HCT116 (cell line): Measurements from ENCODE around the gene FAM229A. TPM values are rescaled to one million over a fixed set of nuclear protein-coding genes. Genes with fewer than 3 reads are reported as not detected.

ENCODE experiments used
- ATAC-seq: fragments of 200-7000 bp; cut with Tn5 transposase; 2 replicates; pipeline ENCODE4 v1.9.1; 2020; ENCODE audit warnings: mild to moderate bottlenecking, moderate library complexity
- BruUV-seq: library from RNA; stranded (reverse); fragments of 400-500 nt; replicated peaks from 2 replicates; lab custom pipeline; 2021; lab: Mats Ljungman, UMichigan
- CTCF ChIA-PET: fragments of 300-600 bp; sonication (Branson Sonifier 250); formaldehyde crosslinking; loops from one replicate; lab custom pipeline; 2021; ENCODE audit warnings: antibody characterized with exemption; lab: Charles Lee
- POLR2A ChIA-PET: fragments of 300-600, 350-600 bp; sonication (Branson Sonifier 250); formaldehyde crosslinking; loops from one replicate; lab custom pipeline; 2021; ENCODE audit warnings: antibody characterized with exemption; lab: Charles Lee
- RAD21 ChIA-PET, 2 experiments: fragments of 300-600 bp; sonication (Branson Sonifier 250); formaldehyde crosslinking; loops; one replicate each; lab custom pipeline; 2023; ENCODE audit warnings: low total read pairs in 2 of 2; ENCODE audit not compliant: uncharacterized antibody in 2 of 2, unreplicated experiment in 2 of 2, low non-redundant PET in 1 of 2; lab: Charles Lee
- DNase-seq: peaks from one replicate; pipeline ENCODE4 v3.0.0-alpha.2; 2010; ENCODE audit warnings: low read depth, low spot score
- H2AFZ ChIP-seq: fragments of 200-600 bp; shearing (Covaris generic), sonication (generic); 2 replicates; pipeline ENCODE4 v1.6.1; 2017; ENCODE audit warnings: low read depth, mixed run types, mixed read lengths, antibody characterized with exemption, low read length; ENCODE audit not compliant: poor library complexity, severe bottlenecking
- H3K27ac ChIP-seq: 2 replicates; pipeline ENCODE4 v1.5.1; 2012; ENCODE audit warnings: low read depth, low read length
- H3K27me3 ChIP-seq: fragments of 200-600 bp; sonication (generic); 2 replicates; pipeline ENCODE4 v1.6.1; 2016; ENCODE audit warnings: mixed run types, low read length, mixed read lengths; ENCODE audit not compliant: insufficient read depth
- H3K36me3 ChIP-seq, 2 experiments: fragments of 200-500 bp in 1 of 2; fragments of 200-600 bp in 1 of 2; sonication (Bioruptor generic) in 1 of 2; sonication (generic) in 1 of 2; 2 replicates each; pipeline versions ENCODE4 v1.5.1 to v1.6.1; 2014 to 2016; ENCODE audit warnings: low read length in 2 of 2, inconsistent platforms in 1 of 2, mixed read lengths in 1 of 2, mixed run types in 1 of 2; ENCODE audit not compliant: insufficient read depth in 2 of 2, control insufficient read depth in 1 of 2
- H3K4me1 ChIP-seq, 2 experiments: fragments of 200-600 bp in 1 of 2; sonication (generic) in 1 of 2; 2 replicates each; pipeline versions ENCODE4 v1.5.1 to v1.6.1; 2012 to 2017; ENCODE audit warnings: low read length in 2 of 2, inconsistent platforms in 1 of 2, mild to moderate bottlenecking in 1 of 2, mixed read lengths in 1 of 2, mixed run types in 1 of 2, moderate library complexity in 1 of 2; ENCODE audit not compliant: insufficient read depth in 2 of 2, control insufficient read depth in 1 of 2
- H3K4me2 ChIP-seq: fragments of 200-600 bp; sonication (generic); 2 replicates; pipeline ENCODE4 v1.6.1; 2017; ENCODE audit warnings: mixed run types, low read length, mixed read lengths
- H3K4me3 ChIP-seq, 2 experiments: fragments of 200-600 bp in 1 of 2; sonication (generic) in 1 of 2; replicated peaks in 1 of 2; 2 replicates each; pipeline ENCODE4 v1.5.1; 2011 to 2016; ENCODE audit warnings: low read length in 2 of 2, control low read depth in 1 of 2, low read depth in 1 of 2, mild to moderate bottlenecking in 1 of 2, mixed read lengths in 1 of 2, mixed run types in 1 of 2
- H3K79me2 ChIP-seq: fragments of 200-600 bp; sonication (generic); 2 replicates; pipeline ENCODE4 v1.6.1; 2017; ENCODE audit warnings: mild to moderate bottlenecking, mixed run types, low read length, moderate library complexity, mixed read lengths; ENCODE audit not compliant: insufficient read depth
- H3K9ac ChIP-seq: fragments of 200-600 bp; sonication (generic); 2 replicates; pipeline ENCODE4 v1.6.1; 2016; ENCODE audit warnings: low read length, mixed read lengths
- H3K9me2 ChIP-seq: fragments of 200-600 bp; sonication (generic), shearing (Covaris generic); 2 replicates; pipeline ENCODE4 v1.6.1; 2017; ENCODE audit warnings: mixed run types, mild to moderate bottlenecking, moderate library complexity; ENCODE audit not compliant: insufficient read depth
- H3K9me3 ChIP-seq, 2 experiments: fragments of 200-500 bp in 1 of 2; fragments of 200-600 bp in 1 of 2; sonication (Bioruptor generic) in 1 of 2; sonication (generic) in 1 of 2; 2 replicates each; pipeline ENCODE4 v1.6.1; 2014 to 2017; ENCODE audit warnings: low read length in 2 of 2, mixed read lengths in 2 of 2, inconsistent platforms in 1 of 2, low read depth in 1 of 2, mild to moderate bottlenecking in 1 of 2, mixed run types in 1 of 2, moderate library complexity in 1 of 2; ENCODE audit not compliant: control insufficient read depth in 1 of 2, insufficient read depth in 1 of 2
- H4K20me1 ChIP-seq: fragments of 200-600 bp; sonication (generic), shearing (Covaris generic); 2 replicates; pipeline ENCODE4 v1.6.1; 2017; ENCODE audit warnings: mixed run types, mild to moderate bottlenecking, moderate library complexity; ENCODE audit not compliant: insufficient read depth
- CBX3 ChIP-seq: IDR thresholded peaks from 2 replicates; pipeline ENCODE4 v1.6.1; 2012; ENCODE audit warnings: low read depth
- CEBPB ChIP-seq: IDR thresholded peaks from 2 replicates; pipeline ENCODE4 v1.6.1; 2012; ENCODE audit warnings: low read depth
- ELF1 ChIP-seq: IDR thresholded peaks from 2 replicates; pipeline ENCODE4 v1.6.1; 2012; ENCODE audit warnings: low read depth, borderline replicate concordance
- FOSL1 ChIP-seq: IDR thresholded peaks from 2 replicates; pipeline ENCODE4 v1.6.1; 2012; ENCODE audit warnings: low read depth
- JUND ChIP-seq: IDR thresholded peaks from 2 replicates; pipeline ENCODE4 v1.6.1; 2012
- POLR2A ChIP-seq: IDR thresholded peaks from 2 replicates; pipeline ENCODE4 v1.7.0; 2011; ENCODE audit warnings: borderline replicate concordance; ENCODE audit not compliant: insufficient read depth, insufficient read length; ENCODE audit errors: extremely low read depth
- RAD21 ChIP-seq: IDR thresholded peaks from 2 replicates; pipeline ENCODE4 v1.6.1; 2012; ENCODE audit warnings: low read depth, mild to moderate bottlenecking
- SIN3A ChIP-seq: IDR thresholded peaks from 2 replicates; pipeline ENCODE4 v1.6.1; 2012; ENCODE audit warnings: low read depth
- SP1 ChIP-seq: IDR thresholded peaks from 2 replicates; pipeline ENCODE4 v1.6.1; 2012; ENCODE audit warnings: low read depth
- SRF ChIP-seq: IDR thresholded peaks from 2 replicates; pipeline ENCODE4 v1.6.1; 2012; ENCODE audit warnings: low read depth
- ZFX ChIP-seq: fragments of 450-650 bp; IDR thresholded peaks from 2 replicates; pipeline ENCODE4 v1.6.1; 2017
- intact Hi-C: fragments of 100-400 bp; cut with micrococcal nuclease; formaldehyde crosslinking; loops from 2 replicates; pipeline ENCODE4 v1.10.0; 2022
- total RNA-seq: library from RNA; stranded (reverse); gene quantifications from one replicate; pipeline ENCODE4 v1.2.1, GENCODE V29; 2021; ENCODE audit not compliant: unreplicated experiment
- TF ChIP-seq, protein P1 (sequence below): IDR thresholded peaks from 2 replicates; pipeline ENCODE4 v1.6.1; 2011; ENCODE audit warnings: mild to moderate bottlenecking, low read length, moderate library complexity; ENCODE audit not compliant: insufficient replicate concordance; ENCODE audit errors: extremely low read depth
- TF ChIP-seq, protein P2 (sequence below): IDR thresholded peaks from 2 replicates; pipeline ENCODE4 v1.6.1; 2012
- TF ChIP-seq, protein P3 (sequence below): IDR thresholded peaks from 2 replicates; pipeline ENCODE4 v1.6.1; 2012
- TF ChIP-seq, protein P4 (sequence below): IDR thresholded peaks from 2 replicates; pipeline ENCODE4 v1.6.1; 2012; ENCODE audit warnings: low read depth

The FAM229A gene
- total RNA-seq, 1 experiment from 2014 or later, result 16.1 TPM

GRCh38 chr1:32358435-32358834, 3.9 kb downstream of the FAM229A start:
- Histone ChIP-seq H3K4me3 (no peak overlapping the region), H3K27ac (no peak overlapping the region), H3K36me3 (no peaks in the 10 kb centered on the region), H3K4me2 (no peak overlapping the region), H3K79me2 (no peaks in the 10 kb centered on the region), H3K9me3 (no peaks in the 10 kb centered on the region), H2AFZ (no peak overlapping the region), H3K9ac (no peak overlapping the region), H3K27me3 (no peaks in the 10 kb centered on the region), H4K20me1 (no peaks in the 10 kb centered on the region), H3K9me2 (no peaks in the 10 kb centered on the region), H3K4me1 (no peaks in the 10 kb centered on the region)
- no TSS peak for BruUV-seq
- intact Hi-C loops, result no loop called here
- ATAC-seq, result no peak
- ChIA-PET POLR2A (no interaction called here), RAD21 (no interaction called here), CTCF (no interaction called here)
- DNase-seq, result no peak
- no peak for TF ChIP-seq SIN3A
- no peak for TF ChIP-seq ELF1
- TF ChIP-seq SRF, result no peak
- no peak for TF ChIP-seq RAD21
- TF ChIP-seq, all 23 proteins: peak for 0

DNA sequence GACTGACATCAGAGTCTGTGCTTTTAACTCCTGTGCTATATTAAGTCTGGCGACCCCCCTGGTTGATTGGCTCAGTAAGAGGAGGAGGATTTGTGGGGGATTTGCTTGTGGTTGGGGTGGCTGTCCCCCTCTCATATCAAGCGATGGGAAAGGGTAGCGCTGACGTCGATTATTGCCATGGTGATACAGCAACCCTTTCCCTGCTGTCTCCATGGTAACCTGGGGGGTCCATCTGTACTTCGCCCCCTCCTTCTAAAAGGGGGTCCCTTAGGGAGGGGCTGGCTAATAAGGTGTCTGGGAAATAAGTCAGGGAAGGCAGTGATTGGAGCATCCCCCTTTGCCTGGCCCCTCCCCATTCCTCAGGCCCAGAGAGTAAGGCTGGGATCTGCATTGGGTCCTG, 4.7 kb downstream of the FAM229A start:
- no TSS peak for BruUV-seq
- no peak overlapping the region for H3K4me3 ChIP-seq
- no peaks in the 10 kb centered on the region for H3K36me3 ChIP-seq
- DNase-seq, result no peak
- CTCF ChIA-PET, result no interaction called here
- peaks cover under 1 to 3% of the 10 kb centered on the region in 2 experiments; a peak in 2 of 4 replicates for H3K4me1 ChIP-seq
- no peak overlapping the region for H2AFZ ChIP-seq
- no peaks in the 10 kb centered on the region for H3K9me2 ChIP-seq
- RAD21 ChIA-PET, result interaction anchor here in 1 of 2 experiments (0.5 kb wide), 1 partner anchor 116 kb away, joined by 4 read pairs; no protein-coding TSS in a partner anchor
- H3K27me3 ChIP-seq, result no peaks in the 10 kb centered on the region
- H3K4me2 ChIP-seq, result no peak overlapping the region
- intact Hi-C loops, result no loop called here
- no peak overlapping the region for H3K27ac ChIP-seq
- POLR2A ChIA-PET, result no interaction called here
- H3K79me2 ChIP-seq, result no peaks in the 10 kb centered on the region
- no peak overlapping the region for H3K9ac ChIP-seq
- no peak for ATAC-seq
- H4K20me1 ChIP-seq, result no peaks in the 10 kb centered on the region
- no peaks in the 10 kb centered on the region for H3K9me3 ChIP-seq
- TF ChIP-seq JUND, result no peak
- no peak for TF ChIP-seq ZFX
- TF ChIP-seq, protein P1, sequence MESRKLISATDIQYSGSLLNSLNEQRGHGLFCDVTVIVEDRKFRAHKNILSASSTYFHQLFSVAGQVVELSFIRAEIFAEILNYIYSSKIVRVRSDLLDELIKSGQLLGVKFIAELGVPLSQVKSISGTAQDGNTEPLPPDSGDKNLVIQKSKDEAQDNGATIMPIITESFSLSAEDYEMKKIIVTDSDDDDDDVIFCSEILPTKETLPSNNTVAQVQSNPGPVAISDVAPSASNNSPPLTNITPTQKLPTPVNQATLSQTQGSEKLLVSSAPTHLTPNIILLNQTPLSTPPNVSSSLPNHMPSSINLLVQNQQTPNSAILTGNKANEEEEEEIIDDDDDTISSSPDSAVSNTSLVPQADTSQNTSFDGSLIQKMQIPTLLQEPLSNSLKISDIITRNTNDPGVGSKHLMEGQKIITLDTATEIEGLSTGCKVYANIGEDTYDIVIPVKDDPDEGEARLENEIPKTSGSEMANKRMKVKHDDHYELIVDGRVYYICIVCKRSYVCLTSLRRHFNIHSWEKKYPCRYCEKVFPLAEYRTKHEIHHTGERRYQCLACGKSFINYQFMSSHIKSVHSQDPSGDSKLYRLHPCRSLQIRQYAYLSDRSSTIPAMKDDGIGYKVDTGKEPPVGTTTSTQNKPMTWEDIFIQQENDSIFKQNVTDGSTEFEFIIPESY, result no peak
- TF ChIP-seq SP1, result no peak
- TF ChIP-seq, protein P2, sequence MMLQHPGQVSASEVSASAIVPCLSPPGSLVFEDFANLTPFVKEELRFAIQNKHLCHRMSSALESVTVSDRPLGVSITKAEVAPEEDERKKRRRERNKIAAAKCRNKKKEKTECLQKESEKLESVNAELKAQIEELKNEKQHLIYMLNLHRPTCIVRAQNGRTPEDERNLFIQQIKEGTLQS, result no peak
- no peak for TF ChIP-seq POLR2A
- TF ChIP-seq, protein P3, sequence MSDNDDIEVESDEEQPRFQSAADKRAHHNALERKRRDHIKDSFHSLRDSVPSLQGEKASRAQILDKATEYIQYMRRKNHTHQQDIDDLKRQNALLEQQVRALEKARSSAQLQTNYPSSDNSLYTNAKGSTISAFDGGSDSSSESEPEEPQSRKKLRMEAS, result no peak
- TF ChIP-seq, protein P4, sequence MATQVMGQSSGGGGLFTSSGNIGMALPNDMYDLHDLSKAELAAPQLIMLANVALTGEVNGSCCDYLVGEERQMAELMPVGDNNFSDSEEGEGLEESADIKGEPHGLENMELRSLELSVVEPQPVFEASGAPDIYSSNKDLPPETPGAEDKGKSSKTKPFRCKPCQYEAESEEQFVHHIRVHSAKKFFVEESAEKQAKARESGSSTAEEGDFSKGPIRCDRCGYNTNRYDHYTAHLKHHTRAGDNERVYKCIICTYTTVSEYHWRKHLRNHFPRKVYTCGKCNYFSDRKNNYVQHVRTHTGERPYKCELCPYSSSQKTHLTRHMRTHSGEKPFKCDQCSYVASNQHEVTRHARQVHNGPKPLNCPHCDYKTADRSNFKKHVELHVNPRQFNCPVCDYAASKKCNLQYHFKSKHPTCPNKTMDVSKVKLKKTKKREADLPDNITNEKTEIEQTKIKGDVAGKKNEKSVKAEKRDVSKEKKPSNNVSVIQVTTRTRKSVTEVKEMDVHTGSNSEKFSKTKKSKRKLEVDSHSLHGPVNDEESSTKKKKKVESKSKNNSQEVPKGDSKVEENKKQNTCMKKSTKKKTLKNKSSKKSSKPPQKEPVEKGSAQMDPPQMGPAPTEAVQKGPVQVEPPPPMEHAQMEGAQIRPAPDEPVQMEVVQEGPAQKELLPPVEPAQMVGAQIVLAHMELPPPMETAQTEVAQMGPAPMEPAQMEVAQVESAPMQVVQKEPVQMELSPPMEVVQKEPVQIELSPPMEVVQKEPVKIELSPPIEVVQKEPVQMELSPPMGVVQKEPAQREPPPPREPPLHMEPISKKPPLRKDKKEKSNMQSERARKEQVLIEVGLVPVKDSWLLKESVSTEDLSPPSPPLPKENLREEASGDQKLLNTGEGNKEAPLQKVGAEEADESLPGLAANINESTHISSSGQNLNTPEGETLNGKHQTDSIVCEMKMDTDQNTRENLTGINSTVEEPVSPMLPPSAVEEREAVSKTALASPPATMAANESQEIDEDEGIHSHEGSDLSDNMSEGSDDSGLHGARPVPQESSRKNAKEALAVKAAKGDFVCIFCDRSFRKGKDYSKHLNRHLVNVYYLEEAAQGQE, result no peak
- no peak for TF ChIP-seq FOSL1
- TF ChIP-seq RAD21, result no peak
- TF ChIP-seq CEBPB, result no peak
- no peak for TF ChIP-seq CBX3
